Measurements from ENCODE around the gene NKAP. TPM values are rescaled to one million over a fixed set of nuclear protein-coding genes. Genes with fewer than 3 reads are reported as not detected.

NKAP gene
- total RNA-seq, 1 experiment from 2014 or later: 7.3 TPM

DNA sequence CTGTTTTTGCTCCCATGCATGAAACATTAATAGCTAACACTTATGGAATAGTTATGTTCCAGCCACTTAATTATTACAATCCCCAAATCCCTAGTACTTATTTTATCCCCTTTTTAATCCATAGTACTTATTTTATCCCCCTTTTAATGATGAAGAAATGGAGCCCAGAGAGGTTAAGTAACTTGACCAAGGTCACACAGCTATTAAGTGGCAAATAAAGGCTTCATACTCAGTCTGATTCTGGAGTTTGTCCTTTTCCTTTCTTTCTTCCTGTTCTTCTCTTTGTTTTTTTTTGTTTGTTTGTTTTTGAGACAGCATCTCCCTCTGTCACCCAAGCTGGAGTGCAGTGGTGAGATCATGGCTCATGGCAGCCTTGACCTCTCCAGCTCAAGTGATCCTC is 2.2 kb downstream of the NKAP start:
- no peaks in the 10 kb centered on the region for H4K20me1 ChIP-seq (ENCODE audit: control insufficient read depth, insufficient read depth, insufficient read length)
- no peak overlapping the region for H4K5ac ChIP-seq (ENCODE audit: insufficient read length, low read depth, low read length)
- H3K79me2 ChIP-seq (ENCODE audit: insufficient read depth, low read length): no peaks in the 10 kb centered on the region
- no peak overlapping the region for H3K27ac Mint-ChIP-seq
- no peak overlapping the region for H2BK20ac ChIP-seq (ENCODE audit: low read depth, low read length, poor library complexity, severe bottlenecking)
- H3K4me3 Mint-ChIP-seq: no peak overlapping the region
- H3K4me1 Mint-ChIP-seq: peaks cover 0 to 9% of the 10 kb centered on the region in 2 experiments; a peak in 2 of 4 replicates
- no peak overlapping the region for H2BK120ac ChIP-seq (ENCODE audit: low read depth, low read length, poor library complexity, severe bottlenecking)
- H3K4me2 ChIP-seq (ENCODE audit: insufficient read depth, insufficient read length, low read length): no peak overlapping the region
- no peak overlapping the region for H4K91ac ChIP-seq (ENCODE audit: insufficient read length, low read depth, low read length)
- no peak for DNase-seq
- no peaks in the 10 kb centered on the region for H3K4me1 ChIP-seq (ENCODE audit: insufficient read depth, low read length)
- H3K56ac ChIP-seq (ENCODE audit: insufficient read length, low read depth, low read length): no peak overlapping the region
- H3K18ac ChIP-seq (ENCODE audit: insufficient read length, low read depth, low read length): no peak overlapping the region
- H3K9me3 ChIP-seq (ENCODE audit: control insufficient read depth, low read depth, low read length): peaks cover 9% of the 10 kb centered on the region
- H4K8ac ChIP-seq (replicated peaks; ENCODE audit: insufficient read length, low read depth, low read length): no peak overlapping the region
- no peak overlapping the region for H3K27ac ChIP-seq (ENCODE audit: insufficient read length, low read depth, low read length)
- no peak overlapping the region for H3K4ac ChIP-seq (ENCODE audit: low read depth, low read length)
- no peaks in the 10 kb centered on the region for H3K23me2 ChIP-seq (ENCODE audit: insufficient read length, low read depth, low read length, poor library complexity, severe bottlenecking)
- no peak overlapping the region for H3K23ac ChIP-seq (ENCODE audit: insufficient read length, low read depth, low read length)
- no peak overlapping the region for H3T11ph ChIP-seq (ENCODE audit: low read length)
- no peaks in the 10 kb centered on the region for H3K27me3 Mint-ChIP-seq (ENCODE audit: low read depth)
- peaks cover 44 to 57% of the 10 kb centered on the region in 2 experiments for H3K9me3 Mint-ChIP-seq
- H3K79me1 ChIP-seq (ENCODE audit: insufficient read depth, low read depth, low read length, poor library complexity, severe bottlenecking): no peaks in the 10 kb centered on the region
- H2BK12ac ChIP-seq (ENCODE audit: insufficient read length, low read depth, low read length): no peak overlapping the region
- no peak overlapping the region for H2AFZ ChIP-seq (ENCODE audit: low read length)
- TF ChIP-seq, protein P1, sequence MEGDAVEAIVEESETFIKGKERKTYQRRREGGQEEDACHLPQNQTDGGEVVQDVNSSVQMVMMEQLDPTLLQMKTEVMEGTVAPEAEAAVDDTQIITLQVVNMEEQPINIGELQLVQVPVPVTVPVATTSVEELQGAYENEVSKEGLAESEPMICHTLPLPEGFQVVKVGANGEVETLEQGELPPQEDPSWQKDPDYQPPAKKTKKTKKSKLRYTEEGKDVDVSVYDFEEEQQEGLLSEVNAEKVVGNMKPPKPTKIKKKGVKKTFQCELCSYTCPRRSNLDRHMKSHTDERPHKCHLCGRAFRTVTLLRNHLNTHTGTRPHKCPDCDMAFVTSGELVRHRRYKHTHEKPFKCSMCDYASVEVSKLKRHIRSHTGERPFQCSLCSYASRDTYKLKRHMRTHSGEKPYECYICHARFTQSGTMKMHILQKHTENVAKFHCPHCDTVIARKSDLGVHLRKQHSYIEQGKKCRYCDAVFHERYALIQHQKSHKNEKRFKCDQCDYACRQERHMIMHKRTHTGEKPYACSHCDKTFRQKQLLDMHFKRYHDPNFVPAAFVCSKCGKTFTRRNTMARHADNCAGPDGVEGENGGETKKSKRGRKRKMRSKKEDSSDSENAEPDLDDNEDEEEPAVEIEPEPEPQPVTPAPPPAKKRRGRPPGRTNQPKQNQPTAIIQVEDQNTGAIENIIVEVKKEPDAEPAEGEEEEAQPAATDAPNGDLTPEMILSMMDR (conservative IDR thresholded peaks at IDR 0.05): no peak
- H3K14ac ChIP-seq (ENCODE audit: insufficient read depth, low read length): no peak overlapping the region
- H3K9ac ChIP-seq (ENCODE audit: extremely low read depth, insufficient read length, low read length): no peak overlapping the region
- H2BK5ac ChIP-seq (ENCODE audit: insufficient read length, low read length): no peak overlapping the region
- H3K36me3 Mint-ChIP-seq (ENCODE audit: insufficient read depth in 1 of 3, low read depth in 3 of 3): peaks cover 4 to 14% (median 11%) of the 10 kb centered on the region in 3 experiments
- H2BK15ac ChIP-seq (ENCODE audit: low read depth, low read length): no peak overlapping the region
- H3K27me3 ChIP-seq (ENCODE audit: insufficient read depth, low read length): no peaks in the 10 kb centered on the region
- no peak overlapping the region for H2AK5ac ChIP-seq (ENCODE audit: insufficient read length, low read length)

Data from H9 (cell line).